Measurements from ENCODE around the gene RBM47.

Gene RBM47

DNA sequence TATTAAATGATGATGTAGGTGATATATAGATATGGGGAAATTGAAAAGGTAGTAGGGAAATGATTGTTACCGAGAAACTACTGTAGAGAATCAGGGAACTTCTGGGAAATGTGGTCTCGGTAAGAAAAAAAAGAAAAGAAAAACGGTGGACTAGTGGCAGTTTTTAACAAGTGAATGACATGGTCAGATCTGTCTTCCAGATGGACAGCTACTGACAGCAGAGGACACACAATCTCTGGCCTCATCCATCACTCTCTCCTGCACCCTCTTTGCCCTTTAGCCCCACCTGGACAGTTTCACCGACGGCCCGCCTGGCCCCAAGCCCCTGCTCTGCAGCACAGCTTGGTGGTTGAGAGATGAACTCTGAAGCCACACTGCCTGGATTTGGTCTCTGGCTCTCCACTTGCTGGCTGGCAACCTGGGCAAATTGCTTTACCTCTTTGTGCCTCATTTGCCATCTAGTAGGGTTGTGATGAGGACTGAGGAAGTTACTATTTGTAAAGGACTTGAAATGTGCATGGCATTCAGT, 23.4 kb downstream of the RBM47 start:
- H3K4me3 ChIP-seq (ENCODE audit: low read depth, low read length): no peak overlapping the region
- DNase-seq (ENCODE audit: low read depth): no peak
- TF ChIP-seq, protein P1, sequence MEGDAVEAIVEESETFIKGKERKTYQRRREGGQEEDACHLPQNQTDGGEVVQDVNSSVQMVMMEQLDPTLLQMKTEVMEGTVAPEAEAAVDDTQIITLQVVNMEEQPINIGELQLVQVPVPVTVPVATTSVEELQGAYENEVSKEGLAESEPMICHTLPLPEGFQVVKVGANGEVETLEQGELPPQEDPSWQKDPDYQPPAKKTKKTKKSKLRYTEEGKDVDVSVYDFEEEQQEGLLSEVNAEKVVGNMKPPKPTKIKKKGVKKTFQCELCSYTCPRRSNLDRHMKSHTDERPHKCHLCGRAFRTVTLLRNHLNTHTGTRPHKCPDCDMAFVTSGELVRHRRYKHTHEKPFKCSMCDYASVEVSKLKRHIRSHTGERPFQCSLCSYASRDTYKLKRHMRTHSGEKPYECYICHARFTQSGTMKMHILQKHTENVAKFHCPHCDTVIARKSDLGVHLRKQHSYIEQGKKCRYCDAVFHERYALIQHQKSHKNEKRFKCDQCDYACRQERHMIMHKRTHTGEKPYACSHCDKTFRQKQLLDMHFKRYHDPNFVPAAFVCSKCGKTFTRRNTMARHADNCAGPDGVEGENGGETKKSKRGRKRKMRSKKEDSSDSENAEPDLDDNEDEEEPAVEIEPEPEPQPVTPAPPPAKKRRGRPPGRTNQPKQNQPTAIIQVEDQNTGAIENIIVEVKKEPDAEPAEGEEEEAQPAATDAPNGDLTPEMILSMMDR (IDR thresholded peaks at IDR 0.05; ENCODE audit: low read depth, low read length, missing control alignments): no peak

DNA sequence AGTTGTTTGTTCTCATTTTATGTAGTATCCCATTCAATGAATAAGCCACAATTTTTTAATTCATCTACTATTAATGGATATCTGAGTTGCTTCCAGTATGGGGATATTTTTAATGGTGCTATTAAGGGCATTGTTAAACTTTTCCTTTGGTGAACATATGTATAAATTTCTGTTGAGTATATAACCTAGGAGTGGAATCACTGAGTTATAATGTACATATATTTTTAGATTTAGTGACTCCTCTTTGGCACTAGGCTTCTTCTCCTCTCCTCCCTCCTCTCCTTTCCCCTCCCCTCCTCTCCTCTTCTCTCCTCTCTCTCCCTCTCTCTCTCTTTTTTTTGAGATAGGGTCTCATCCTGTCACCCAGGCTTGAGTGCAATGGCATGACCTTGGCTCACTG, 26.4 kb downstream of the RBM47 start:
- TF ChIP-seq, protein P1 (IDR thresholded peaks at IDR 0.05; ENCODE audit: low read depth, low read length, missing control alignments): no peak
- no peak overlapping the region for H3K4me3 ChIP-seq (ENCODE audit: low read depth, low read length)
- DNase-seq (ENCODE audit: low read depth): no peak

DNA sequence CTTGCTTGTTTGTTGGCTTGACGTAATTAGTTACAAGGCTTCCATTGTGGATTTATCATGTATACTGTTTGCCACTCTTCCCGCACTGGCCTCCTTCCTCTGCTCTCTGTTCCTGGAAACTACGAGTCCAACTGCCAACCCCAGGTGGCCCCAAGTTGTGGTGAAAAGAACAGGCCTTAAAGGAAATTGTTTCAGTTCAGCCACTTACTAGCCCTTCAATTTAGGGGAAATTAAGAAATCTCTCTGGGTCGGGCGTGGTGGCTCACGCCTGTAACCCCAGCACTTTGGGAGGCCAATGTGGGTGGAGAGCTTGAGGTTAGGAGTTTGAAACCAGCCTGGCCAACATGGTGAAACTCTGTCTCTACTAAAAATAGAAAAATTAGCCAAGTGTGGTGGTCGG, 28.0 kb downstream of the RBM47 start:
- TF ChIP-seq, protein P1 (IDR thresholded peaks at IDR 0.05; ENCODE audit: low read depth, low read length, missing control alignments): no peak
- H3K4me3 ChIP-seq (ENCODE audit: low read depth, low read length): no peak overlapping the region
- no peak for DNase-seq (ENCODE audit: low read depth)

DNA sequence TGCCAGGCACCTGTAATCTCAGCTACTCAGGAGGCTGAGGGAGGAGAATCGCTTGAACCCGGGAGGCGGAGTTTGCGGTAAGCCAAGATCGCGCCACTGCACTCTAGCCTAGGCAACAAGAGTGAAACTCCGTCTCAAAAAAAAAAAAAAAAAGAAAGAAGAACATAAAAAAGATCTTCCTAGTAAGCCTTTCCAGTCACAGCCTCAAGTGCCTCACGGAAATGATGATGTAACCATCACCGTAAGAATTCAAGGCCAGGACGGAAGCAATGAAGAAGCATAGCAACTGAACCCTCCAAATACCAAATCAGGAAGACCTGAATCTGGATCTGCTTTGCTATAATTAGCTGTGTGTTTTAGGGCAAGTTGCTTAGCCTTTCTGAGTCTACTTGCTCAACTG, 28.8 kb downstream of the RBM47 start:
- DNase-seq (ENCODE audit: low read depth): no peak
- H3K4me3 ChIP-seq (ENCODE audit: low read depth, low read length): no peak overlapping the region
- TF ChIP-seq, protein P1 (IDR thresholded peaks at IDR 0.05; ENCODE audit: low read depth, low read length, missing control alignments): no peak

DNA sequence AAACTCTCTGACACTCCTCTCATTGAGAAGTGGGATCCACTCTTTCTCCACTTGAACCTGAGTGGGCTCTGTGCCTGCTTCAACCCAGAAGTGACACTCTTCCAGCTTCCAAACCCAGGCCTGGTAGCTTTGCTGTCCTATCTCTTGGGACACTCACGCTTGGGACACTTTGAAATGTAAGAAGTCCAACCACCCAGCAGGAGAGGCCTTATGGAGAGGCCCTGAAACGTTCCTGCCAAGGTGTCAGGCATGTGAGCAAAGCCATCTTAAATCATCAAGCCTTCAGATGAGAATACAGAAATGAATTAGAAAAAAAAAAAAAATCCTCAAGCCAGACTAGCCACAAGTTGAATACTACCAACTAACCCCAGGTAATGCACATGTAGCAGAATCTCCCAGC, 30.2 kb downstream of the RBM47 start:
- no peak overlapping the region for H3K4me3 ChIP-seq (ENCODE audit: low read depth, low read length)
- TF ChIP-seq, protein P1 (IDR thresholded peaks at IDR 0.05; ENCODE audit: low read depth, low read length, missing control alignments): no peak
- no peak for DNase-seq (ENCODE audit: low read depth)

DNA sequence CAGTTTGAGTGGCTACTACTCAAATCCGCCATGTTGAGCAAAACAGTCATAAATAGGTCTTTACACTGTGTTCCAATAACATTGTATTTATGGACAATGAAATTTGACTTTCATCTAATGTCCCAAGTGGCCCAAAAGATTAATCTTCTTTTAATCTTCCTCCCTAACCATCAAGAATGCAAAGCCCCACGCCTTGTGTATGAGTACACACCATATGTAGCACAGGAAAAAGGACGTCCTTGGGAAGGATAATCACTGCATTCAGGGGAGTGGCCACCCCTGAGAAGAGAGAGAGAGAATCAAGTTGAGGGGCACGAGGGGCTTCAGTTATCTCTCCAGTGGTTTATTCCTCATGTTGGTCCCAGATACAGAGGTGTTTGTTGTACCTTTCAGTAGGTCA, 33.1 kb downstream of the RBM47 start:
- no peak for DNase-seq (ENCODE audit: low read depth)
- TF ChIP-seq, protein P1 (IDR thresholded peaks at IDR 0.05; ENCODE audit: low read depth, low read length, missing control alignments): no peak

DNA sequence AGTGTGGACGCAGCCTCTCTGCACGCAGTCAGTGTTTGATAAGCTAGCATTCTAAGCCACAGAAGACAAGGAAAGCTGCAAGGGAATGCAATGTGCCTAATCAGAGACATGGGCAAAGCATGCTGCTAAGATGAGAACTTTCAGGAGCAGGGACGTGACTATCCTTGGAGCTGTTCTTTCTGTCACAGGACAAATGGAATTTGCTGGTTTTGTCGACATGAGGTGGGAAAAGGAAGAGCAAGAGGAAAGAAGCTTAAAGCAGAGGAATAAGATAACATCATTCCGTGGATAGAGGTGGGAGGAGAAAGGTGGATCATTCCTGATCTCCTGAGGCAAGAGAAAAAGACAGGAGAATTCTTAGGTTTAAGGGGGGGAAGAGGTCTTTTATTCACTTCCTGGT, 33.7 kb downstream of the RBM47 start:
- no peak overlapping the region for H3K4me3 ChIP-seq (ENCODE audit: low read depth, low read length)
- DNase-seq (ENCODE audit: low read depth): no peak
- TF ChIP-seq, protein P1 (IDR thresholded peaks at IDR 0.05; ENCODE audit: low read depth, low read length, missing control alignments): no peak

More for the DNA sequence above, 33.1 kb downstream of the RBM47 start:
- no peak overlapping the region for H3K4me3 ChIP-seq (ENCODE audit: low read depth, low read length)

Measured in GM12864 (cell line).